Measurements from ENCODE around the gene VPS4A. TPM values are rescaled to one million over a fixed set of nuclear protein-coding genes. Genes with fewer than 3 reads are reported as not detected.

VPS4A gene
- total and polyA plus RNA-seq, 2 of the 4 experiments (the other 2 are of a cell fraction) = 23.3 to 25.2 TPM

DNA sequence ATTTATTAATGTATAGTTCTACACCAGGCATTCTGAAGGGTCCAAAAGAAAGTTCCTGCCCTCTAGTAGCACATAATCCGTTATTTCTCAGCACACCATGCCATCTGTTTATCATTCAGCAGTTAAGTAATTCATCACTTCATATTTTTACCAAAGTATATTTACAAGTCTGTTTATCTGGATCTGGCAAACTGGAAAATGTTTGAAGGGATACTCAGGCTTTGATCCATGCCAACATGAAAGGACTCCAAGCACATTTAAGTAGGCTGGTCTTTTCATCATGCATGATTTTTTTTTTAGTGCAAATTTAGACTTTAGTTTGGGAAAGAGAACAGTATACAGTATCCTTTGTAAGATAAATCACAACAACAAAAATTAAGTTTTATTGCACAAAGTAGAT is 4.1 kb upstream of the VPS4A start:
- Histone ChIP-seq H4K20me1 (ENCODE audit: insufficient read depth, low read length) (peaks cover 7% of the 10 kb centered on the region), H3K9me3 (ENCODE audit: control insufficient read depth, insufficient read depth, low read length) (no peaks in the 10 kb centered on the region), H4K5ac (ENCODE audit: low read depth, low read length) (no peak overlapping the region), H3K27ac (ENCODE audit: insufficient read depth, low read length) (no peak overlapping the region), H3K9ac (ENCODE audit: low read depth, low read length) (no peak overlapping the region), H3K23ac (ENCODE audit: low read depth, low read length) (no peak overlapping the region), H4K8ac (ENCODE audit: low read depth in 2 of 2, low read length in 2 of 2) (no peak overlapping the region), H3K18ac (ENCODE audit: low read depth, low read length) (no peak overlapping the region), H3K4me1 (ENCODE audit: control insufficient read depth, insufficient read depth, low read length) (peaks cover under 1% of the 10 kb centered on the region; the same call in 1 of the 2 replicates), H3K4me3 (ENCODE audit: insufficient read depth, low read depth, low read length) (no peak overlapping the region), H2AK5ac (ENCODE audit: low read depth, low read length) (no peak overlapping the region), H2BK5ac (ENCODE audit: low read depth, low read length, poor library complexity, severe bottlenecking) (no peak overlapping the region), H2AK9ac (replicated peaks; ENCODE audit: low read depth, low read length, poor library complexity) (no peak overlapping the region), H2BK120ac (ENCODE audit: low read depth, low read length) (no peak overlapping the region), H2BK15ac (ENCODE audit: low read depth, low read length) (no peak overlapping the region), H3K4ac (ENCODE audit: low read depth, low read length) (no peak overlapping the region), H3K27me3 (ENCODE audit: control insufficient read depth, insufficient read depth, low read length) (no peaks in the 10 kb centered on the region), H3K4me2 (ENCODE audit: low read depth, low read length) (no peak overlapping the region), H3K36me3 (ENCODE audit: control insufficient read depth, insufficient read depth, low read length) (peaks cover 15% of the 10 kb centered on the region), H3K14ac (replicated peaks; ENCODE audit: low read depth, low read length) (no peak overlapping the region), H4K91ac (ENCODE audit: insufficient read depth, low read depth, low read length) (no peak overlapping the region), H2BK20ac (ENCODE audit: low read depth, low read length) (no peak overlapping the region), H2AFZ (replicated peaks; ENCODE audit: low read length, poor library complexity) (no peak overlapping the region), H3K9me1 (ENCODE audit: insufficient read depth, low read length) (peaks cover 6% of the 10 kb centered on the region; the same call in 1 of the 2 replicates), H3K56ac (ENCODE audit: extremely low read depth, insufficient read depth, low read length) (no peak overlapping the region), H3K79me1 (ENCODE audit: low read depth in 1 of 2, low read length in 2 of 2) (peaks cover 4 to 21% of the 10 kb centered on the region in 2 experiments)
- DNase-seq (no peak), ATAC-seq (ENCODE audit: low read depth) (no peak)
- intact Hi-C loops (cut with micrococcal nuclease) (no loop called here), in situ Hi-C loops (cut with MboI; ENCODE audit: low sequenced_read_pairs) (no loop called here), dilution Hi-C loops (cut with HindIII; ENCODE audit: low sequenced_read_pairs, unreplicated experiment) (no loop called here)
- ChIA-PET CTCF (no interaction called here), POLR2A (ENCODE audit: unreplicated experiment) (no interaction called here)
- no TSS peak for BruUV-seq (replicated peaks)
- WGBS, 2 experiments (ENCODE audit: extremely low coverage in 2 of 2, insufficient read length in 1 of 2) = no CpG with 5 or more reads among the region's 1 CpG
- TF ChIP-seq SMC3 (IDR thresholded peaks at IDR 0.05; ENCODE audit: low read depth, low read length) (no peak), MXI1 (IDR thresholded peaks at IDR 0.05; ENCODE audit: borderline replicate concordance, low read depth, low read length) (no peak), CHD1 (IDR thresholded peaks at IDR 0.05; ENCODE audit: low read depth, low read length) (no peak), POLR2A (IDR thresholded peaks at IDR 0.05; ENCODE audit: low read depth, low read length) (no peak), BHLHE40 (IDR thresholded peaks at IDR 0.05; ENCODE audit: low read depth, low read length) (no peak), MAFK (IDR thresholded peaks at IDR 0.05; ENCODE audit: low read depth, low read length) (no peak), CEBPB (IDR thresholded peaks at IDR 0.05; ENCODE audit: low read depth, low read length) (no peak), MAZ (IDR thresholded peaks at IDR 0.05; ENCODE audit: borderline replicate concordance, low read depth, low read length) (no peak), RAD21 (IDR thresholded peaks at IDR 0.05; ENCODE audit: low read length) (no peak), FOS (IDR thresholded peaks at IDR 0.05; ENCODE audit: low read depth, low read length) (no peak), RCOR1 (IDR thresholded peaks at IDR 0.05; ENCODE audit: insufficient replicate concordance, low read length) (no peak), RFX5 (IDR thresholded peaks at IDR 0.05; ENCODE audit: low read depth, low read length) (no peak), NFE2L2 (IDR thresholded peaks at IDR 0.05; ENCODE audit: low read depth, low read length) (no peak)
- TF ChIP-seq, protein P1, sequence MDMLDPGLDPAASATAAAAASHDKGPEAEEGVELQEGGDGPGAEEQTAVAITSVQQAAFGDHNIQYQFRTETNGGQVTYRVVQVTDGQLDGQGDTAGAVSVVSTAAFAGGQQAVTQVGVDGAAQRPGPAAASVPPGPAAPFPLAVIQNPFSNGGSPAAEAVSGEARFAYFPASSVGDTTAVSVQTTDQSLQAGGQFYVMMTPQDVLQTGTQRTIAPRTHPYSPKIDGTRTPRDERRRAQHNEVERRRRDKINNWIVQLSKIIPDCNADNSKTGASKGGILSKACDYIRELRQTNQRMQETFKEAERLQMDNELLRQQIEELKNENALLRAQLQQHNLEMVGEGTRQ (IDR thresholded peaks at IDR 0.05; ENCODE audit: low read depth, low read length) = no peak
- TF ChIP-seq, protein P2, sequence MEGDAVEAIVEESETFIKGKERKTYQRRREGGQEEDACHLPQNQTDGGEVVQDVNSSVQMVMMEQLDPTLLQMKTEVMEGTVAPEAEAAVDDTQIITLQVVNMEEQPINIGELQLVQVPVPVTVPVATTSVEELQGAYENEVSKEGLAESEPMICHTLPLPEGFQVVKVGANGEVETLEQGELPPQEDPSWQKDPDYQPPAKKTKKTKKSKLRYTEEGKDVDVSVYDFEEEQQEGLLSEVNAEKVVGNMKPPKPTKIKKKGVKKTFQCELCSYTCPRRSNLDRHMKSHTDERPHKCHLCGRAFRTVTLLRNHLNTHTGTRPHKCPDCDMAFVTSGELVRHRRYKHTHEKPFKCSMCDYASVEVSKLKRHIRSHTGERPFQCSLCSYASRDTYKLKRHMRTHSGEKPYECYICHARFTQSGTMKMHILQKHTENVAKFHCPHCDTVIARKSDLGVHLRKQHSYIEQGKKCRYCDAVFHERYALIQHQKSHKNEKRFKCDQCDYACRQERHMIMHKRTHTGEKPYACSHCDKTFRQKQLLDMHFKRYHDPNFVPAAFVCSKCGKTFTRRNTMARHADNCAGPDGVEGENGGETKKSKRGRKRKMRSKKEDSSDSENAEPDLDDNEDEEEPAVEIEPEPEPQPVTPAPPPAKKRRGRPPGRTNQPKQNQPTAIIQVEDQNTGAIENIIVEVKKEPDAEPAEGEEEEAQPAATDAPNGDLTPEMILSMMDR (conservative IDR thresholded peaks at IDR 0.05; ENCODE audit: low read depth, low read length) = no peak
- TF ChIP-seq, protein P3, sequence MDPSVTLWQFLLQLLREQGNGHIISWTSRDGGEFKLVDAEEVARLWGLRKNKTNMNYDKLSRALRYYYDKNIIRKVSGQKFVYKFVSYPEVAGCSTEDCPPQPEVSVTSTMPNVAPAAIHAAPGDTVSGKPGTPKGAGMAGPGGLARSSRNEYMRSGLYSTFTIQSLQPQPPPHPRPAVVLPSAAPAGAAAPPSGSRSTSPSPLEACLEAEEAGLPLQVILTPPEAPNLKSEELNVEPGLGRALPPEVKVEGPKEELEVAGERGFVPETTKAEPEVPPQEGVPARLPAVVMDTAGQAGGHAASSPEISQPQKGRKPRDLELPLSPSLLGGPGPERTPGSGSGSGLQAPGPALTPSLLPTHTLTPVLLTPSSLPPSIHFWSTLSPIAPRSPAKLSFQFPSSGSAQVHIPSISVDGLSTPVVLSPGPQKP (IDR thresholded peaks at IDR 0.05; ENCODE audit: borderline replicate concordance, low read depth, low read length) = no peak

Measured in IMR-90 (cell line).